ENCODE measurements around the gene MACROD2. TPM values are rescaled to one million over a fixed set of nuclear protein-coding genes. Genes with fewer than 3 reads are reported as not detected.

Gene MACROD2
- total RNA-seq, 2 donors from 2014 or later: 8.3 to 21.8 TPM

GRCh38 chr20:14304472-14304871, 309.2 kb downstream of the MACROD2 start:
- TF ChIP-seq, protein P1, sequence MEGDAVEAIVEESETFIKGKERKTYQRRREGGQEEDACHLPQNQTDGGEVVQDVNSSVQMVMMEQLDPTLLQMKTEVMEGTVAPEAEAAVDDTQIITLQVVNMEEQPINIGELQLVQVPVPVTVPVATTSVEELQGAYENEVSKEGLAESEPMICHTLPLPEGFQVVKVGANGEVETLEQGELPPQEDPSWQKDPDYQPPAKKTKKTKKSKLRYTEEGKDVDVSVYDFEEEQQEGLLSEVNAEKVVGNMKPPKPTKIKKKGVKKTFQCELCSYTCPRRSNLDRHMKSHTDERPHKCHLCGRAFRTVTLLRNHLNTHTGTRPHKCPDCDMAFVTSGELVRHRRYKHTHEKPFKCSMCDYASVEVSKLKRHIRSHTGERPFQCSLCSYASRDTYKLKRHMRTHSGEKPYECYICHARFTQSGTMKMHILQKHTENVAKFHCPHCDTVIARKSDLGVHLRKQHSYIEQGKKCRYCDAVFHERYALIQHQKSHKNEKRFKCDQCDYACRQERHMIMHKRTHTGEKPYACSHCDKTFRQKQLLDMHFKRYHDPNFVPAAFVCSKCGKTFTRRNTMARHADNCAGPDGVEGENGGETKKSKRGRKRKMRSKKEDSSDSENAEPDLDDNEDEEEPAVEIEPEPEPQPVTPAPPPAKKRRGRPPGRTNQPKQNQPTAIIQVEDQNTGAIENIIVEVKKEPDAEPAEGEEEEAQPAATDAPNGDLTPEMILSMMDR (IDR thresholded peaks at IDR 0.05): no peak
- TF ChIP-seq POLR2A (IDR thresholded peaks at IDR 0.05): no peak
- DNase-seq (no peak), ATAC-seq (no peak)
- Histone ChIP-seq H3K9me3 (peaks cover 0 to 2% (median 0%) of the 10 kb centered on the region in 3 donors), H3K4me3 (no peak overlapping the region), H3K27ac (no peak overlapping the region), H3K4me1 (no peaks in the 10 kb centered on the region), H3K27me3 (no peaks in the 10 kb centered on the region), H3K36me3 (replicated peaks in 1 of 2; ENCODE audit: insufficient read depth in 1 of 2, low read depth in 2 of 2) (no peaks in the 10 kb centered on the region)
- intact Hi-C loops (cut with DNase I): no loop called here
- 74 to 84% methylated on average over 1 of the region's 1 CpG for WGBS, 2 donors

GRCh38 chr20:14307956-14308355, 312.6 kb downstream of the MACROD2 start:
- intact Hi-C loops (cut with DNase I): no loop called here
- no peak for DNase-seq
- no peaks in the 10 kb centered on the region for H3K36me3 ChIP-seq (replicated peaks in 1 of 2; ENCODE audit: insufficient read depth in 1 of 2, low read depth in 2 of 2)
- H3K4me1 ChIP-seq: no peaks in the 10 kb centered on the region
- no peaks in the 10 kb centered on the region for H3K27me3 ChIP-seq
- TF ChIP-seq, protein P1 (IDR thresholded peaks at IDR 0.05): no peak
- no peak for TF ChIP-seq POLR2A (IDR thresholded peaks at IDR 0.05)
- no peak overlapping the region for H3K4me3 ChIP-seq
- H3K27ac ChIP-seq: no peak overlapping the region
- no peak for ATAC-seq
- H3K9me3 ChIP-seq: no peaks in the 10 kb centered on the region
- 73 to 91% methylated on average over 2 of the region's 2 CpGs for WGBS, 2 donors

- 91 to 92% methylated on average over 5 of the region's 5 CpGs for WGBS, 2 donors
- Histone ChIP-seq H3K27me3 (no peaks in the 10 kb centered on the region), H3K27ac (no peak overlapping the region), H3K4me1 (no peaks in the 10 kb centered on the region), H3K9me3 (no peaks in the 10 kb centered on the region), H3K36me3 (replicated peaks in 1 of 2; ENCODE audit: insufficient read depth in 1 of 2, low read depth in 2 of 2) (no peaks in the 10 kb centered on the region), H3K4me3 (no peak overlapping the region)
- TF ChIP-seq, protein P1 (IDR thresholded peaks at IDR 0.05): no peak
- no peak for TF ChIP-seq POLR2A (IDR thresholded peaks at IDR 0.05)
- DNase-seq (no peak), ATAC-seq (no peak)
- intact Hi-C loops (cut with DNase I): no loop called here
Observed at GRCh38 chr20:14310977-14311627, 315.8 kb downstream of the MACROD2 start.

GRCh38 chr20:14312001-14312400, 316.7 kb downstream of the MACROD2 start:
- Histone ChIP-seq H3K36me3 (replicated peaks in 1 of 2; ENCODE audit: insufficient read depth in 1 of 2, low read depth in 2 of 2) (no peaks in the 10 kb centered on the region), H3K4me1 (no peaks in the 10 kb centered on the region), H3K27ac (no peak overlapping the region), H3K9me3 (no peaks in the 10 kb centered on the region), H3K27me3 (no peaks in the 10 kb centered on the region), H3K4me3 (no peak overlapping the region)
- intact Hi-C loops (cut with DNase I): no loop called here
- ATAC-seq (no peak), DNase-seq (no peak)
- WGBS, 2 donors: 92 to 97% methylated on average over 2 of the region's 2 CpGs
- no peak for TF ChIP-seq POLR2A (IDR thresholded peaks at IDR 0.05)
- TF ChIP-seq, protein P1 (IDR thresholded peaks at IDR 0.05): no peak

Measured in body of pancreas (tissue), 4 donors.